ENCODE results near the gene A3GALT2.

Gene A3GALT2

GRCh38 chr1:33320619-33321165 is at the start of gene A3GALT2:
Gene A3GALT2, minus strand, starts transcription at chr1:33321098. Its CDS starts 0 bp downstream, at chr1:33321098.
- no peak for DNase-seq

GRCh38 chr1:33370301-33370700 is 49.4 kb upstream of the A3GALT2 start:
- DNase-seq: no peak

- DNase-seq: no peak
These were observed 48.9 kb upstream of the A3GALT2 start for GRCh38 chr1:33369764-33370163.

GRCh38 chr1:33369081-33369480 is 48.2 kb upstream of the A3GALT2 start:
- DNase-seq: no peak

DNA sequence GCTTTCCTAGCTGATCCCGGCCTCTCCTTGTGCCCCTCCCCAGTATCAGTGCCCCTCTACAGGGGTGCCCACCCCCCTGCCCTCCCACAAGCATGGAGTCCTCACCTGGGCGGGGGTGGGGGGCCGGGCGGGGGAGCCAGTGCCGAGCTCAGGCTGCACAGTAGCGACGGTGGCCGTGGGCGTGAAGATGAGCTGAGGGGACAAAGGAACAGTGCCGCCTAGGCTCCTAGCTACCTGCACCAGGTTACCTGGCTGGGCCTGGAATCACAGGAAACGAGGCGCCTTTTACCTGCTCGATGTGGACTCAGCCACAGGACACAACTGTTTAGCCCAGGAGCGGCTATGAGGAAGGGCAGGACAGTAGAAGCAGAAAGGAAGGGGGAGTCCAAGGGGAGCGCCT is 47.5 kb upstream of the A3GALT2 start:
- DNase-seq: no peak

DNA sequence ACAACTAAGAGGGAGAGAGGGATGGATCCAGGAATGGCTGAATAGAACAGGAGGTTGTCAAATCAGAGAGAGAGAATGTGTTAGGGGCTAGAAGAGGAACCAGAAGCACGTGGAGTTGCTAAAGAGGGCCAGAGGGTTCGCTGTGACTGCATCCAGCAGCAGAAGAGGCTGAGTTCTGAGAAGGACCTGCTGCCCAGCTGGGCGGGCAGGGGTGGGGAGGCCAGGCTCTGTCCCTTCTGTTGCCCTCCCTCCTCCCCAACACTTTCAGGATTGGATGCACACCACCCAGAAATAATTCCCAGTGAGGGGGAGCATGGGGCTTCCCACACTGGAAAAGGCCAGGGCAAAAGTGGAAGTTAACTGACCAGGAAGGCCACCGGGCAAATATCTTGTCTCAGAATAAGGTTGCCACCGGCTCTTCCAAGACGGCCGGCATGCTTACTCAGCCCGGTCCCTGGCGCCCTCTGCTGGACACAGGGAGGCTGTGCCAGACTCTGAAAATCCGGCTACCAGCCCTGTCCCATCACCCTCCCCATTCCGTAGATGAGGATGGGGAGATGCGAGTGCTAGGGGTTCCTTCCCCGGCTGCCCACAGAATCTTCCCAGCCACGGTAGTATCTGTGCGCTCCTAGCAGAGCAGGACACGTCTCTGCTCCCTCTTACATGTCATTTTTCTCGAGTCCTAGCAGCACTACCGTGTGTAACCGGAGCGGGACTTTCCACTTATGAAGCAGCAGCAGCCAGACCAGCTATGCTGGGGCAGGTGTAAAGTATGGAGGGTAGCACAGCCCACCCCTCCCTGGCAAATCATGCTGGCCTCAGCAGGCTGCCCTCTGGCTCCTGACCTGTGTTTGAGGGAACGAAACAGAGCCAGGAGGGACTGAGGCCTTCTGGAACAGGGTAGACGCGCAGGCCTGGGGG is 46.8 kb upstream of the A3GALT2 start:
- DNase-seq: peak; percentile 70 to 86 (median 83)

- no peak for DNase-seq
These were observed 46.0 kb upstream of the A3GALT2 start for GRCh38 chr1:33366762-33367484.

DNA sequence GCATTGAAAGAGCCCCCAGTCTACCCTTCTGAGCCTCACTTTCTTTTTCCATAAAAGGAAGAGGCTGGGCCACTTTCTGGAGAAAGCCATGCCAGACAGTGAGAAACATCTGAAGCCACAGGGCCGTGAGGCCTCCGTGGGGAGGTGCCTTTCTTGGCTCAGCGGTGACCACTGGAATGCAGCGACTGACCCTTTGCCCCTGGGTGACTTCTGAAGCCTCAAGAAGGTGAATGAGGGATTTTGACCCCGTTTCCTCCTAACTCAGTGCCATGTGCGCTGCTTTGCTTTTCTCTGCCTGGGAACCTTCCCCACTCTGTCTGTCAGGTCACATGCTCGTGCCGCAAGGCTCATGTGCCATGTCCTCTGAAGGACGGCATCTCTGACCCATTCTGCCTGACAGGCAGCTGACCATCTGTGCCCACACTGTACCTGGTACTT is 44.7 kb upstream of the A3GALT2 start:
- no peak for DNase-seq

DNA sequence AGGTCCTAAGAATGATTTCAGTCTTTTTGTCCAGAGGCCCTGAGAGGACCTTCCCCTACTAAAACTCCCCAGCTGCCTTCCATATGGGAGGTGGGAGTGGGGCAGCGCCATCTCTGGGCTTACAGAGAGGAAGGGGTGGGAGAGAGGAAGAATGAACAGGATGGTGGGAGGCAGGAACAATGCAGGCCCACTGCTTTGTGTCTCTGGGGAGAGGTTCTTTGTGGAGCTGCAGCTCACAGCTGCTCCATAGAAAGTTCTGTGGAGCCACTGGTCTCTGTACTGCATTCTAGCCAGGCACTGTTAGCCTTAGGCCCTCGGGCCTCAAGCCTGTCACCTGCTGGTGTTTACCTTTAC is 43.6 kb upstream of the A3GALT2 start:
- no peak for DNase-seq

- DNase-seq: no peak
These were observed 42.6 kb upstream of the A3GALT2 start for GRCh38 chr1:33363470-33363861.

- no peak for DNase-seq
These were observed 42.1 kb upstream of the A3GALT2 start for GRCh38 chr1:33363021-33363420.

GRCh38 chr1:33361532-33362235 is 40.8 kb upstream of the A3GALT2 start:
- DNase-seq: no peak

GRCh38 chr1:33360367-33360766 is 39.5 kb upstream of the A3GALT2 start:
- DNase-seq: no peak

GRCh38 chr1:33359931-33360330 is 39.0 kb upstream of the A3GALT2 start:
- DNase-seq: no peak

DNA sequence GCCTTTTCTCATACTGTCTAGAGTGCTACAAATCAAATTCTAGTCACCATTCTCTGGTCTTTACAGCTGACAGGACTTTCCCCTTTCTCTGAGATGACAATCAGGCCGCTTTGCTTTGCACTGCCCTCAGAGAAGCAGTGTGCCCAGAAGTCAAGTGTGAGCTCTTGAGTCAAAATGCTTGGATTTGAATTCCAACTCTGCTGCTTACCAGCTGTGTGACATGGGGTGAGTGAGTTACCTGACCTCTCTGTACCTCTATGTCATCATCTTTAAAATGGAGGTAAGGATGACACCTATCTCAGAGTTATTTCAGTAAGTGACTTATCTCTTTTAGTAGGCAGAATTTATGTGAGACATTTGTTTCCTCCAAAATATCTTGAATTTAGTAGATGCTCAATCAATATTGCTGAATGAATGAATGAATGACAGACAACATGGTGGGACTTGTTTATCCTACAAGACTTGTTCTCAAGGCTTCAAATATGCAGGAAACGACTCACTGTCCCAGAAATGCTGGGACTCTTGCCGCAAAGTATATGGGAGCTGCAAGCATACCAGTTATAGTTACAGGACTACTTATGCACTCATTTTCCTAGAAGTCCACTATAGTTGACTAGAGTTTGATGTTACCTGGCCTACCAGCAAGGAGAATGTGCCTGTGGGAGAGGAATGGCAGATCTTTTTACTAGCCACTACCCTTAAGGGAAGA is 38.1 kb upstream of the A3GALT2 start:
- DNase-seq: no peak

DNA sequence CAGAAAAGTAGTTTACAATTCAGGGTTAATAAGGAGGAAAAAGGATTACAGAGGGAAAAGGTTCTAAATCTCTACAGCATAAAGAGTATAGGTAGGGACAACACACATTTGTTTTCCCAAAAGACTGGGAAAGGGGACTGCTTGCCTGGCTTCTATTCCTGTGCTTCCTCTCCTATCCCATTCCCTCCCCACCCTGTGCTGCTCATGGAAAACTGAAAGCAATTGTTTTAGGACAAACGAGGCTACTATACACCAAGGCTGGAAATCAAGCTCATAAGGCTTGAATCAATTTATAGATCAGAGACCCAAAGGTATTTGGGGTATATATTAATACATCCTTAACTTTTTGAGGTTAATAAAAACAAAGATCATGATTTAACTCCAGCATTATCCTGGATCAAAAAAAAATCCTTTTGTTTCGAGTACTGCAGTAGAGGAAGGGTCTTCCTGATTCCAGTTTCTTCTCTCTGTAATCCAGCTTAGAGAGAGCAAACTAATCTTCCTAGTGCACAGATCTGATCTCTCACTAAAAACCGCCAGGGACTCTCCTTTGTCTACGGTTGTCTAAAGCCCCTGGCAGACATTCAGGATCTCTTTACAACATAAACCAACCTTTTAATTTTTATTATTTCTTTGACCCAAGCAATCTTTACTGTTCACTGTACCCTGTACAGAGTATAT is 37.4 kb upstream of the A3GALT2 start:
- DNase-seq: no peak

DNA sequence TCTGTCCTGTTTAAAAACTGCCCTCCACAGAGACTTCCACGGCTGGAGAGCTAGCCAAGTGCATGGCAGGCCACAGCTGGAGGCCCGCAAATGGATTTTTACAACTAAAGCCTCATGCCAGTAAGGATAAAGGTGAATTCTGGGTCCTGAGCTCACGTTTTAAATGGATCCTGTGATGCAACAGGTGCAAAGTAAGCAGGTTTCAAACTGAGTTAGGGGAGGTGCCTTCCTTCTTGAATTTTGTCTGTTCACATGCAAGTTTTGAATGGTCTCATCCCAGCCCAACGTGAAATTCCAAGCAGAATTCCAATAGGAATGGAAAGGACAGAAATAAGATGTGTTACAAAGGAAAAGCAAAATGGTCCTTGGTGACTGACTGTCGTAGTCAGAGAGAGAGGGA is 36.2 kb upstream of the A3GALT2 start:
- DNase-seq: no peak

DNA sequence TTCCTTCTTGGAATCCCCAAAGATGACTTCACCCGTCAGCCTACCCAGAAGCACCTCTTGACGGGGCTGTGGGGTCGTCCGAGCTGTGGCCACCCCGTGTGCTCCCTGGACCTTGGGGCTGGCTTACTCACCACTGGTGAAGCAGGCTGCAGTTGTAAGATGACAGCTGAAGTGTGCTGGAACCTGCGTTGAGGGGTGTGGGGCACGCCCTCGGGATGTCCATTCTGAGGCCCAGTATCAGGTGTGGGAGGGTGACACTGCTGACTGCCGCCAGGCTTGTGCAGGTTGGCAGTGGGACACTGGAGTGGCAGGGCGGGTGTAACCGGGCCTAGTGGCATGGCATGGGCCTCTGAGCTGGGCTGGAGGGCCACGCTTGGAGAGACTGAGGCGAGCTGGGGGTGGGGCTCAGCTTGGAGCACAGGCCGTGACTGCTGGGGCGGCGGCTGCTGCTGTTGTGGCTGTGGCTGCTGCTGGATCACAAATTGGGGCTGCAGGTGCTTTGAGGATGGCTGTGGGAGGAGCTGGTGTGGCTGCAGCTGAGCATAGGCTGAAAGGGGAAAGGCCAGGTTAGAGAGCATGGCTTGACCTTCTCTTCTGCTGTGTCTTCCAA is 33.9 kb upstream of the A3GALT2 start:
- DNase-seq: no peak

- DNase-seq: no peak
These were observed 32.6 kb upstream of the A3GALT2 start for GRCh38 chr1:33353531-33353930.

DNA sequence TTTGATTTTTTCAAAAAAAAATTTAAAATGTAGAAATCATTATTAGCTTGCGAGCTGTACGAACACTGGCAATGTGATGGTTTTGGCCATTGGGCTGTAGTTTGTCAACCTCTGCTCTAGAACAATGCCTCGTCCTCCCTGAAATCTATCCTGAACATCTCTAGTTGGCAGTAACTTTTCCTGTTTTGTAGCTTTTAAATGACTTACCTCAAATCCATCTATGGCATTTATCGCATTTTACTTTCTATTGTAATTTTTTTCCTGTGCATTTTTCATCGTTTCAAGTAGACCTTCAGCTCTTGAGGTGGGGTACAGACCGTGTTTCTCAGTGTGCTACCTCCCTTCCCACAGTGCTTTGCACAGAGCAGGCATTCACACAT is 30.4 kb upstream of the A3GALT2 start:
- DNase-seq: no peak

GRCh38 chr1:33350611-33351280 is 29.8 kb upstream of the A3GALT2 start:
- no peak for DNase-seq

Measured in activated CD4-positive, CD25-positive, alpha-beta regulatory T cell (primary cell).